NCI-H1092 (cell line): Measurements from ENCODE around the gene CRHBP.

Experiments
- DNase-seq: peaks from one replicate; lab custom pipeline; 2025; lab: John Stamatoyannopoulos, UW

The CRHBP gene

DNA sequence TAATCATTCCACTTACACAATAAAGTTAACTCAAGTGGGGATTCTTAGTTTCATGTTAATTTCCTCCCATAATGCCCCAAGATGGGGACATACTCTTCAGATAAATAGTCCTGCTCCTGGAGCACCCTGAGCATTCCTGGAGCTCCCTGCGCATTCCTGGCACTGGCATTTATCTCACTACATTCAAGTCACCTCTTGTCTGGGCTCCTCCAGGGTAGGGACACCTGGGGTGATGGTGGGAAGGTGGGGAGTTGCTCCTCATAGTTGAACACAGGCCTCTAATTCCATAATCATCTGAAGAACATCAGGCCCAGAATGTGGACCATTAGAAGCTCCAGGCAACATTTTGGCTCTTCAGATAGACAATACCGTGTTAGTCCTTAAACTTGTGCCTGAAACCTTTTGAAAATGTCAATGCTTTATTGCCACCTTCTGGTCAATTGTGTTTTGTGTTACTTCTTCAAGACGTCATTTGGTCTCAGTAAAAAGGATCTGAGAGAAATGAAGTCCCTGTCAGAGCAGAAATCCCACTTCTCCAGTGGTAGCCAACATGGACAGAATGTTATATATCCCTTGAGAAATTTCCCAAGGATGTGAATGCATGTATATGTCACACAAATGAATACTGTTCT, 63.2 kb downstream of the CRHBP start:
- no peak for DNase-seq

GRCh38 chr5:77016962-77017361, 64.1 kb downstream of the CRHBP start:
- no peak for DNase-seq

DNA sequence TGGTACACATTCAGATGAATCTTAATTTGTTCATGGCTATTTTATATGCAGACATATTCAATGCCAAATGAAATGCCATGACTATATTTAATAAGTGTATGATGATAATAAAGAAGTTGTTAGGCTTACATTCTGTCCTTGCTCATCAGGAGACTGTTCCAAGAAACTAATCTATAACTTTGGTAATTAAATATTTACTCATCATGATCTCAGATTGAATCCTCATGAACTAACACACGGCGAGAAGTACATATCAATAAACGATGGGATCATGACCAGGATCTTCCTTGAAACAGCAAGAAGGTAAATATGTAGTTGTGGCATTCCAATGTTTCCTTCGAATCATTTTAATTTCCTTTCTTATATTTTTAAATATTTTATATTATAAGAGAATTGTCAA, 64.8 kb downstream of the CRHBP start:
- DNase-seq, result no peak
